GM18909 (cell line): Measurements from ENCODE around the gene PEF1.

Experiments
- ATAC-seq: cut with Tn5 transposase; IDR thresholded peaks from one replicate; pipeline ENCODE4 v1.9.1; 2021; ENCODE audit warnings: mild to moderate bottlenecking; ENCODE audit not compliant: unreplicated experiment, poor library complexity

The PEF1 gene

DNA sequence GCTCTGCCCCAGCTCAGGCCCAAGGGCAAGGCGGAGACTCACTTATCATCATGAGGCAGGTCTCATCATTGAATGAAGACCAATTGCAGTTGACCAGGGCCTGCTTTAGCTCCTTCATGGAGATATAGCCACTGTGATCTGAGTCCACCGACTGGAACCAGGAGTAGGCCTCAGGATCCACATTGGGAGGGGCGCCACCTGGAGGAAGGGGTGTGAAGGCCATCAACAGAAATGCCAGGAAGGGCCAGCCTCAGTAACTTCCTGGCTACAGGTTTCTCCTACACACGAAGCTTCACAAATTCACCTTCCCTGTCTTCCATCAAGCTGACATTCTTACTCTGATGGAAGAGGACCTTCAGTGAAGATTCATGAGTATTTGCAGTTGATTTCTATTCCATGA lies 11.6 kb downstream of the PEF1 start:
- no peak for ATAC-seq

DNA sequence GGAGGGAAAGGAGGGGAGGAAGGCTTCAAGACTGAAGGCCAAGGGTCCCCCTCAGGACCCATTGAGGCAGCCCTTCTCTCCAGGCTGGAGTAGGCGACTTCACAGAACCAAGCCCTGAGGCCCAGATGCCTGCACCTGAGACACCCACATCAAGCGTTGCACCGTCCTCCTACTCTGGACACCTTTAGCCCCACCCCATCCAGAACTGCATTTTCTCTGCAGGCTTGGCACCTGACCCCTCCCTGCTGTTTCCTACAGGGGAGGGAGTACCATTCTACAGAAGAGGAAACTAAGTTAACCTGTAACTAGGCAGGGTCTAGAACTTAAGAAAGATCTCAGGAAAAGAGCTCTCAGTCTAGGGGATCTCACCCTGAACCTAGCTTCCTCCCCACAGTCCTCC lies 12.0 kb downstream of the PEF1 start:
- ATAC-seq: no peak

DNA sequence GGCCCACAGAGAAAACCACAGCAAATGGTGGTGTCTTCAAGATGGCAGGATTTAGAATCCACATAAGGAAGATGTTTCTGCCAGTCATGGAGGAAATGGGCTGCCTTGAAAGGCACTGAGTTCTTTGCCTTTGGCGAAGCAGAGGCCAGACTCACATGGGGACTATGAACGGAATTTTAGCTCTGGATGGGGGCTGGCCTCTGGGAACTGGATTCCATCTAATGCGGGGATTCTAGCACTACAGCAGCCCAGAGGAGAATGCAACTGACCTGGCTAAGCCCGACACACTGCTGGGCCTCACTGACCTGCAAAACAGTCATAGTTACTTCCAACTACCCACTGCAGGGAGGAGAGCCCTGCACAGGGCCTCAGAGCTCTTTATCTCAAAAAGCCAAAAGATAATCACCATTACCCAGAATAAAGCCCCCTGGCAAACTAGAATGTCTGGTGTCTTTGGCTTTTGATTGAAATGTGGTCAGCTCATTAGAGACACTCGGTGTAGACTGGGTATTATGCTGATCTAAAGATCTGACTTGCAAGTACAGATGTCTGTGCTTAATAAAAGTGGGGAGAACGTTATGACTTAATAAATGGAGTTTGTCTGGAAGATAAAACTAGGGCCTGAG lies 15.6 kb downstream of the PEF1 start:
- ATAC-seq: no peak

DNA sequence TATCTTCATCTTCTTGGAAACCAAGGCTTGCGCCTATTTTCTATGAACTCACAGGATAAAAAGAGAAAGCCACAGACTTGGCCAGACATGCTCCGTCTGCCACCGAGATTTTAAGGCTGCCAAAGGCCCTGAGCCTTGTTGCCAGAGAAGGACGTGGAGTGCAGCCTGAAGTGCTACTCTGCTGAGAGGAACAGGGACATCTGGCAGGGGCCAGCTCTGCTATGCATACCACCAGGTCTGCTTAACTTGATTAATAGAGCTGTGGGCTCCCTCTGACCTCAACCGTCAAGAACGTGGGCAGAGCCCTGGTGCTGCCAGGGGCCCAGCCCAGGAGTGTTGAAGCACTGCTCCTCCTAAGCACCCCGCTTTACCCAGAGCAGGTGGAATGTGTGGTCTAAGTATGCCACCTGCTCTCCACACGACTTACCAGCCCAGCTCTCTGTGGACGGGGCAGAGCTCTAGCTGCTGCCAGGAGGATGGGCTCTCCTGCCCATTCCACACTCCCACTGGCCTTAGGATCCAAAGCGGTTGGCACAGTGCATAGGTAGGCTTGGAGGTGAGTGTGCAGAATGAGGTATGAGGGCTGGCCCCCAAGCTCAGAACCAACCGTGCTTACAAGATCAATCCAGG lies 16.6 kb downstream of the PEF1 start:
- no peak for ATAC-seq

DNA sequence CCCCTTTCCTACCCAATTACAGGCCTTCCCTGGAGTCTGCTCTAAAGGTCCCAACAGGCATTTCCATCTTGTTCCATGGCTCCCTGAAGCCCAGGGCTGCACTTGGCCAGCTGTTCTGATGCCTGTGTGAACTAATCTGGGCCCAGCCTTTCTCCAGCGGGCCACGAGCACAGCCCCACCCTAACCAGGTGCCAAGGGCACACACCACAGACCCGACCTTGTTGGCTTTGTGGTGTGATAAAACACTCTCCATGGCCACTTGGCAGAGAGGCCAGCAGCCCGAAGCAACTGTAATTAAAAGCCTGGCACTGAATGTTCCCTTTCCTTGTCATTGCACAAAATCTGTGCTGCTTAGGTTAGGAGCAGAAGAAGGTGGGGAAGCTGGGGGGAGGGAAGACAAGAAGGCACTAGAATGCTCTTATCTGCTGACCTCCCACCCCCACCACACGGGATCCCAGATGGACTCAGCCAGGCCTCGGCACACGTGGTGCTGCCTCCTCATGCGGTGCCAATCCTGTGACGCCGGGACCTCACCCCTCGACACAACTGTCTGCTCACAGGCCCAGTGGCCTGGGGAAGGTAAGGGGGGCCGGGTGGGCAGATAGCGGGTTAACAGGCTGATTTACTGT lies 17.3 kb downstream of the PEF1 start:
- ATAC-seq: no peak

DNA sequence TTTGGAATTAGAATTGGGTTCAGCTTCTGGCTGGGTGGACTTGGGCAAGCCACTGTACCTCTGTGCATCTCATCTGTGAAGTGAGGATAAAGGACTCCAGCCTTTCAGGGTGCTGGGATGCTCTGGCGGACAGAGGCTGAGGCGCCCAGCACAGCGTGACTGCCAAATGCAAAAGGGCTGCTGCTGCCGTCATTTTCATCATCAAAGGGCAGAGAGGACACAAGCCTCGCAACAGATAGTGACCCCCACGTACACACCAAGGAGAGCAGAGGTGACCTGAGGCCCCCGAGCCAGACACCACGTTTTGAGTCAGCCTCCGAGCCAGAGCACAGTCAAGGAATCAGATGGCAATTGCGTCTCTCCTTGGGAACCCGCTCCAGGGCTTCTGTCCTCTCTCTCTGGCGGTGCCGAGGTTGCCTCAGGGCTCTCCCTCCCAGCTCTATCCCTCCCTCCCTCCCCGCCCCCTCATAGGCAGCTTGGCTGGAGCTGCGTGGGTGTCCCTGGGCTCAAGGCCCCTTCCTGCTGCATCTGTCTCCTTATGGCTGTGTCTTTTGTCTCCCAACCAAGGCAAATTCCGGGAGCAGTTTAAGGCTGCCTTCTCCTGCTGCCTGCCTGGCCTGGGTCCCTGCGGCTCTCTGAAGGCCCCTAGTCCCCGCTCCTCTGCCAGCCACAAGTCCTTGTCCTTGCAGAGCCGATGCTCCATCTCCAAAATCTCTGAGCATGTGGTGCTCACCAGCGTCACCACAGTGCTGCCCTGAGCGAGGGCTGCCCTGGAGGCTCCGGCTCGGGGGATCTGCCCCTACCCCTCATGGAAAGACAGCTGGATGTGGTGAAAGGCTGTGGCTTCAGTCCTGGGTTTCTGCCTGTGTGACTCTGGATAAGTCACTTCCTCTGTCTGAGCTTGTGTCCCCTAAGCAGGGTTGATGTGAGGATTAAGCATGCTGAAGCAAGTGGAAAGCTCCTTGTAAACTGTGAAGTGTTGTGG lies 18.2 kb downstream of the PEF1 start:
- no peak for ATAC-seq

DNA sequence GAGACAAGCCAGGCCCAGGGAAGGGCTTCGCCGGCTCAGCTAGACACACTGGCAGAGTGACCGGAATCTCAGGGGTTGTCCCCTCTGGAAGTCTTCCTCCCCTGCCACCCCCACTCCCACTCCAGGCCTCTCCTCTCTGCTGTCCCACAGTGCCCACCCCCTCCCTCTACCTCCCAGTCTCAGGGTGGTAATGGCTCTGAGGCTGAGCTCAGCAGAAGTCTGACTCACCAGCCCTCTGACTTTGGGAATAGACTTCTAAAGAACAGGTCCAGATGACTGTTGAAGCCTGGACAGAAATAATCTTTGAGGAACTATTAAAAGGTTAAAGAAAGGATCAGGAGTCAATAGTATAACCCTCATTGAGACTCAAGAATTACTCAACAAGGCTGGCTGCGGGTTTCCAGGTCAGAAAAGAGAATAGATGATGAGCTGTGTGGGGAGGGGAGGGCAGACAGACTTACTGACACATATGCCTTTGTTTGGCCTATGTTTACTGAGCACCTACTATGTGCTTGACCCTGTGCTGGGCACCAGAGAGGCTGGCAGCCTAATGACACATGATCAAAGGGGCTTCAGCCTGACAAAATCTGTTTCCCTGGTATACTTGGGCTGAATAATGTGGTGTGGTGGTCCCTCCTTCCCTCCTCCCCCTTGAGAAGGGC lies 19.0 kb downstream of the PEF1 start:
- ATAC-seq: no peak

DNA sequence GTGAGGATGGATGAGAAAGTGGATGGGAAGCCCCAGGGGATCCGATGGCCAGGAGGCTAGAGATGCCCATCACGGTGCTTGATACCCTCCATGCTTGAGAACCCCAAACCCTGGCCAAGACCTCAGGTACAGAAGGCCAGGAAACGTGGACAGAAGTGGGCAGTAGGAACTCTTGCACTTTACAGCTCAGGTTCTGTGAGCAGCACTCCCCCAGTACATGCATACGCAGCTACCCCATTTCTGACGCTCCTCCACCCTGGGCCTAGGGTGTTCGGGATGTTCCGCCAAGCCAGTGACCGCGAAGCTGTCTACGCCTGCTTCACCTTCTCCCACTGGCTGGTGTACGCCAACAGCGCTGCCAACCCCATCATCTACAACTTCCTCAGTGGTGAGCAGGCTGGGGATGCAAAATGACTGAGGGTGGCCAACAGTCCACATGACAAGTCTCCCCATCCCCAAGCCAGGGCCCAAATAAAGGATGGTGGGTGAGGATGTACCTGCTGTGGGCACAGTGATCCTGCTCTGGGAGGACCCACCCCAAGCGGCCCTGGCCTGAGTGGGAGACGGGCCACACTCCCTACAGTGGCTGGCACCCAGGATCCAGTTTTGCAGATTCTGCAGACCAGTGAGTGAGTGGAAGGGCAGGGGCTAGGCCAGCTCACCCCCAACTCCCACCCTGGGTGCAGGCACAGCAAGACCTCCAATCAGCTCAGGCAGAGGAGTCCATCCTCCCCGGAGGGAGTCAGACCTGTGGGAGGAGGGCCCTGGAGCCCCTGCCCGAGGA lies 19.8 kb downstream of the PEF1 start:
- no peak for ATAC-seq

DNA sequence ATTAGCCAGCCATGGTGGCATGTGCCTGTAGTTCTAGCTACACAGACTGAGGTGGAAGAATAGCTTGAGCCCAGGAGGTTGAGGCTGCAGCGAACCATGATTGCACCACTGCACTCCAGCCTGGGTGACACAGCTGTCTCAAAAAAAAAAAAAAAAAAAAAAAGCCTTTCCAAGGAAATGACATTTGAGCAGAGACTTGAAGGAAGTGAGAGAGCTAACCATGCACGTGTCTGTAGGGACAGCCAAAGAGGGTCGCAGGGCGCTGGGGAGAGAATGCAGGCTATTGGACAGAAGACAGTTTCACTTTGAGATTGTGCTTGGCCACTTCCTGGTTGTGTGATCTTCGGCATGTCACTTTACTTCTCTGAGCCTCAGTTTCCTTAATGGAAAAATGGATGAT lies 20.4 kb downstream of the PEF1 start:
- no peak for ATAC-seq

DNA sequence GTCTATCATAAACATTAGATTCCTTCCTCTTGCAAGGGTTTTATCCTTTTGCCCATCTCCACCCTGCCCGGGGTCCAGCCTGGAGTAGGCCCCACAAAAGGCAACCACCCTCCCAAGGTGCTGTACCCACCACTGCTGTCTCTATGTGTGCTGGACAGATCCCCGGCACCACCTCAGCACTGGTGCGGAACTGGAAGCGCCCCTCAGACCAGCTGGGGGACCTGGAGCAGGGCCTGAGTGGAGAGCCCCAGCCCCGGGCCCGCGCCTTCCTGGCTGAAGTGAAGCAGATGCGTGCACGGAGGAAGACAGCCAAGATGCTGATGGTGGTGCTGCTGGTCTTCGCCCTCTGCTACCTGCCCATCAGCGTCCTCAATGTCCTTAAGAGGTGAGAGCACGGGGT lies 21.3 kb downstream of the PEF1 start:
- ATAC-seq: no peak

DNA sequence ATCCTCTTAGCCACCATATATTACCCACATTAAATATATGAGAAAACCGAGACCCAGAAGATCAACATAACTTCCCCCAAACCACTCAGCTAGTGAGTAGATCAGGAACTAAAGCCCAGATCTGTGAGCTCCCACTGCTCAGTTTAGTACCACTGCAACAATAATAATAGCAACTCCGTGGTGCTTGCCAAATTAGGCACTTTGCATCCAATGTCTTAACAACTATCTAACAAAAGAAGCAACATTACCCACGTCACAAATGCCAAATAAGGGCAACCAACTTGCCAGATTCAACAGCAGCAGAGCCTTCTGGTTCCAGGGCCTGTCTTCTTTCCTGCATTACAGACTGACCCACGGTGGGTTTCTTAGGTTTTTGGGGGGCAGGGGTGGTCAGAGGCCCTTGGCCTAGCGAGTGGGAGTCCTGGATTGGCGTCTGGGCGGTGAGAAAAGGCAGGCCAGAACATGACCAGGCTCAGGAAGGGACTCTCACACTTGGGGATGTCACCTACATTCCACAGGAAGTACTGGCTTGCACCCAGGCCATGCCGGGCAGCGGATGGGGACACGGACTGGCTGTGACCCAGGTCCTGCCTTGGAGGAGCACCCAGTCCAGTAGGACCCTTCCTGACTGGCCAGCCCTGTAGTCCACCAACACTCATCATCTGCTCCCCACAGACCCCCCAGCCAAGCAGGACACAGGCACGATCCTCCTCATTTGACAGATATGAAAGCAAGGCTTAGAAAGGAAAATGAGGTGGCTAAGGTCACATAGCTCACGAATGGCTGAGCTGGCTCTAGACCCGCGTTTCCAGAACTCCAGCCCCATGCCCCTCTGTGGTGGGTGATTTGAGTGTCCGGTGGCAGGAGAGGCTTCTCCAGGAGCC lies 22.6 kb downstream of the PEF1 start:
- ATAC-seq: no peak

DNA sequence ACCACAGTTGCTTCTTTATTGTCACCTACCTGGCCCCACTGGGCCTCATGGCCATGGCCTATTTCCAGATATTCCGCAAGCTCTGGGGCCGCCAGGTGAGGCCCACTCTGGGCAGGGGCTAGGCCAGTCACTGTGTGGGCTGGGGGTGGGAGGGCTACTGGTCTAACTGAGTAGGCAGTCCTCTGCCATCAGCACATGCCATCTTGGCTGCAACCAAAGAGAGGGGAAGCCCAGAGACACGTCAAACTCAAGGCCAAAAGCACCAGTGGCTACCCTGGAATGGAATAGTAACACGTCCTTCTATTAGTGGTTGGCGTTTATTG lies 23.2 kb downstream of the PEF1 start:
- no peak for ATAC-seq

DNA sequence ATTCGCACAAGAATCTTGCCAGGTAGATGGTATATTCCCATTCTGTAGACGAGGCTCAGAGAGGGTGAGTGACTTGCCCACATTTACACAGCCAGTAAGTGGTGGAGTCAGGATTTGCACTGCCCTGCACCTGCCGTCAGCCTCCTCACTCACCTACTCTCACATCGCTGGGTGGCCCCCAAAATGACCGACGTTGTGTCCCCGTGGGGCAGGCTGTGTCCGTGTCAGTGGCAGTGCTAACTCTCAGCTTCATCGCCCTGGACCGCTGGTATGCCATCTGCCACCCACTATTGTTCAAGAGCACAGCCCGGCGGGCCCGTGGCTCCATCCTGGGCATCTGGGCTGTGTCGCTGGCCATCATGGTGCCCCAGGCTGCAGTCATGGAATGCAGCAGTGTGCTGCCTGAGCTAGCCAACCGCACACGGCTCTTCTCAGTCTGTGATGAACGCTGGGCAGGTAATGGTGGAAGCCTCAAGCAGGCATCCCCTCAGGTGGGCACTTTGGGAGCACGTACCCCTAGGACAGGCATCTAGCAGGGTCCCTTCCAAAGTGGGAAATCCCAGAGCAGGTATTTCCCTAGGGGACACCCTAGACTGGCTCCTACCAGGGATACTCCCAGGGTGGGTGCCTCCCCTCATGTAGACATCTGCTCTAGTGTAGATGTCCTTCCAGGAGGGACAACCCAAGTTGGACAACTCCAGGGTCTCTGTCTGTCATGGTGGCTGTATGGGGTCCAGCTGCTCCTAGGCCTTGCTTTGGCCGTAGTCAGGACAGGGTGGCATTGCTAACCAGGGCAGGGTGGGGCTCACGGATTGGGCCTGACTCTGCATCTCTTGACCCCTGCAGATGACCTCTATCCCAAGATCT lies 23.8 kb downstream of the PEF1 start:
- ATAC-seq: no peak

DNA sequence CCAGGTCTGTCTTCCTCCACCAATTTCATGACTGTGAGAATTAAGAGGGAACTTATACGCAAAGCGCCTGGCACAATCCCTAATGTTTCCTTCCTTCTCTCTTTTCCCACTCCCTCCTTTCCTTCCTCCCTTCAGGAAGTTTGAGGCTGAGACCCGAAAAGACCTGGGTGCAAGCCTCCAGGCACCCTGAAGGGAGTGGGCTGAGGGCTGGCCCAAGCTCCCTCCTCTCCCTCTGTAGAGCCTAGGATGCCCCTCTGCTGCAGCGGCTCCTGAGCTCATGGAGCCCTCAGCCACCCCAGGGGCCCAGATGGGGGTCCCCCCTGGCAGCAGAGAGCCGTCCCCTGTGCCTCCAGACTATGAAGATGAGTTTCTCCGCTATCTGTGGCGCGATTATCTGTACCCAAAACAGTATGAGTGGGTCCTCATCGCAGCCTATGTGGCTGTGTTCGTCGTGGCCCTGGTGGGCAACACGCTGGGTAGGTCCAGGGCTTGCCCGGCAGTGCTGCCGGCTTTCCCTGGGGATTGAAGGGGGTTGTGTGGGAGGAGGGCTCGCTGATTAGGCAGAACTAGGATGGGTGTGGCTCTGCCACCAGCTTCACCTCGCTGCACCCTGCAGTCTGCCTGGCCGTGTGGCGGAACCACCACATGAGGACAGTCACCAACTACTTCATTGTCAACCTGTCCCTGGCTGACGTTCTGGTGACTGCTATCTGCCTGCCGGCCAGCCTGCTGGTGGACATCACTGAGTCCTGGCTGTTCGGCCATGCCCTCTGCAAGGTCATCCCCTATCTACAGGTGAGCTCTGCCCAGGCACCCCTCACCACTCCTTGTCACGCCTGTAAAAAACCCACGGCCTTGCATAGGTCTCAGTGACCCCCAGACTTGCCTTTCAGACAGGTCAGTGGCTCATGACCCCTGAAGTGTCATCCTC lies 25.5 kb downstream of the PEF1 start:
- ATAC-seq: no peak

DNA sequence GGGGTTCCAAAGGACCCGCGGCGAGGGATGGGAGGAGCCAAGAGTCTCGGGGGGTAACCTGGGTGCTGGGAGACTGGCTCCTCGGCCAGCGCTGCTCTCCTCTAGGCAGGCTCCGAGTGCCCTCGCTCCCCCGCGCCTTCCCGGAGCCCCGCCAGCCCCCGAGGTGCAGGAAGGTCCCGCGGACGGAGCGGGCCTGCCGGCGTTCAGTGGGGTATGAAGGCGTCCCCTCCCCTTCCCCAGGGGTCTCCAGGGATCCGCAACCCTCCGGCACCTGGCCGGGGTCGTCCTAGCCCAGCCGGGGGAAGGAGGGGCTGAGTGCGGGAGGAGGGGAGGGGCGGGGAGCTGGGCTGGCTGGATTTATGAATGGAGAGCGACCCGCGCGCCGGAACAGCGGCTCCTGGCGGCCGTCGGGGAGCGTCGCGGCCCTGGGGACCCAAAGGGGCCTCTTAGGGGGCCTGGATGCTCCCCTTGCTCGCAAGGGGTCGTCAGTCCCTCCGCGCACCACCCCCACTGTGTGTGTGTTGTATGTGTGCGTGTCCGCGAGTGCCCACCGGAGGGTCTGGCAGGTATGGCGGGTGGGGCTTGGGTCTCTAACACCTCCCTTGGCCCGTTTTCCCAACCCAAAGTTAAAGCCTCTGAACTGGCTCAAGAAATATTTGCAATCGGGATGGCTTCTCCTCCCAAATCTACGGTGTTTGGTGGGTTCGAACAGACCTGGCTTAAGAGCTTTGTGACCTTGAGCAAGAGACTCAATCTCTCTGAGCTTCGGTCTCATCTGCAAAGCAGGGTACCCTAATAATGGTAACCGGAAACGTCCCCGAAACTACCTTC lies 26.5 kb downstream of the PEF1 start:
- ATAC-seq: no peak
